Measurements from ENCODE around the gene ANKFY1. TPM values are rescaled to one million over a fixed set of nuclear protein-coding genes. Genes with fewer than 3 reads are reported as not detected.
A peak's percentile ranks its signal among the peaks of the same experiment; 100 is the strongest.
"Not testable (repeated sequence)": the region's sequence is repeated elsewhere in the genome, so short reads cannot be mapped to it uniquely, and the experiment has no call there.

Gene ANKFY1
- total RNA-seq, 1 donor from 2014 or later: 51.9 TPM

DNA sequence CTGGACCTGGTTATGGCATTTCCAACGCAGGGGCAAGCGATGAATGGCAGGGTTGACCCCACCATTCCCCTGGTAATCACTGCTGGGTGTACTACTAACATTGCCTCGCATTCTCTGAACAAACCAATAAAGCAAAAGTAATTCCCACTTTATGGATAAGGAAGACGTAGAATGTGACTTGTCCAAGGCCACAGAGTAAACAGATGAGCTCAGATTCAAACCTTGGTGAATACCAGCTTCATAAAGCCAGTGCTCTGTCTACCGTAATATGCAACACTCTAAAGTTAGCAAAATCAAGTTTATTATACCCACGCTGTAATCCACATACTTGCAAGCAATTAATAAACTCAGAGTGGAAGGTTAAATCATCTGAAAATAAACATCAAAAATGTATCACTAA lies 59.6 kb downstream of the ANKFY1 start:
- Mint-ChIP-seq H3K36me3 (ENCODE audit: low read depth) (peaks cover 56% of the 10 kb centered on the region), H3K4me3 (ENCODE audit: low read depth) (no peak overlapping the region), H3K4me1 (ENCODE audit: low read depth) (peaks cover 19% of the 10 kb centered on the region), H3K27ac (no peak overlapping the region), H3K9me3 (no peaks in the 10 kb centered on the region), H3K27me3 (ENCODE audit: low read depth) (no peaks in the 10 kb centered on the region)
- intact Hi-C loops (cut with micrococcal nuclease): no loop called here
- no peak for DNase-seq (ENCODE audit: low spot score)

DNA sequence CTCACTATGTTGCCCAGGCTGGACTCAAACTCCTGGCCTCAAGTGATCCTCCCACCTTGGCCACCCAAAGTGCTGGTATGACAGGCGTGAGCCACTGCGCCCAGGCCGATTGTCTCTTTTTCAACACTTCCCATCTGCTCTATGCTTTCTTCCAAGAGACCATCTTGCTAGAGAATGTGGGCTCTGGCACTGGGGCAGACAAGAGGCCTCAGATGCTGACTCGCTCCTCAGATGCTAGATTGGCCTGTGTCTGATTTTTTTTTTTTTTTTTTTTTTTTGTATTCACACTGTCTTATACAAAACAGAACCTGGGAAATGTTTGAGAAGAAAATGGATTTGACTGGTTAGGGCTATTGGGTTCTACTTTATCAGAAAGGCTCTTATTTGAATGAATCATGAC lies 62.6 kb downstream of the ANKFY1 start:
- Mint-ChIP-seq H3K9me3 (no peaks in the 10 kb centered on the region), H3K27me3 (ENCODE audit: low read depth) (no peaks in the 10 kb centered on the region), H3K4me3 (ENCODE audit: low read depth) (no peak overlapping the region), H3K36me3 (ENCODE audit: low read depth) (peaks cover 46% of the 10 kb centered on the region), H3K4me1 (ENCODE audit: low read depth) (peaks cover under 1% of the 10 kb centered on the region), H3K27ac (no peak overlapping the region)
- DNase-seq (ENCODE audit: low spot score): no peak
- intact Hi-C loops (cut with micrococcal nuclease): loop anchor here (2.0 kb wide), 1 partner anchor 24 kb away; no protein-coding TSS in a partner anchor

DNA sequence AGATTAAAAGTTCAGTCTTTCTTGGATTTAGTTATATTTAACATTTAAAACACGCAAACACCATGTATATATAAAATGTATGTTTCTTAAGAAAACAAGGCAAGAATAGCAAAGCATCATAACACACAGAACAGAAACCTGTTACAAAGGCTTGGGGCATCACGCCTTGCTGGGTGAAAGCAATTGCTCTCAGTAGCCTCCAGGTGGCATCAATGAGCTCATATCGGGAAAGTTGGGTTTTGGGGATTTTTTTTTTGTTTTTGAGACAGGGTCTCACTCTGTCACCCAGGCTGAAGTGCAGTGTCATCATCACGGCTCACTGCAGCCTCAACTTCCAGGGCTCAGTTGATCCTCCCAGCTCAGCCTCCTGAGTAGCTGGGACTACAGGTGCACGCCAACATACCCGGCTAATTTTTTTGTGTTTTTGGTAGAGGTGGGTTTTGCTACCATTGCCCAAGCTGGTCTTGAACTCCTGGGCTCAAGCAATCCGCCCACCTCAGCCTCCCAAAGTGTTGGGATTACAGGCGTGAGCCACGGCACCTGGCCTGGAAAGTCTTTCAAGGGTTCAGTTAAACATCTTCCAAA lies 63.9 kb downstream of the ANKFY1 start:
- no peak for DNase-seq (ENCODE audit: low spot score)
- Mint-ChIP-seq H3K4me3 (ENCODE audit: low read depth) (no peak overlapping the region), H3K27me3 (ENCODE audit: low read depth) (no peaks in the 10 kb centered on the region), H3K4me1 (ENCODE audit: low read depth) (peaks cover 7% of the 10 kb centered on the region), H3K9me3 (no peaks in the 10 kb centered on the region), H3K36me3 (ENCODE audit: low read depth) (peaks cover 51% of the 10 kb centered on the region), H3K27ac (no peak overlapping the region)
- intact Hi-C loops (cut with micrococcal nuclease): loop anchor here (1.0 to 2.0 kb wide), 2 partner anchors 23 to 213 kb away; no protein-coding TSS in a partner anchor

DNA sequence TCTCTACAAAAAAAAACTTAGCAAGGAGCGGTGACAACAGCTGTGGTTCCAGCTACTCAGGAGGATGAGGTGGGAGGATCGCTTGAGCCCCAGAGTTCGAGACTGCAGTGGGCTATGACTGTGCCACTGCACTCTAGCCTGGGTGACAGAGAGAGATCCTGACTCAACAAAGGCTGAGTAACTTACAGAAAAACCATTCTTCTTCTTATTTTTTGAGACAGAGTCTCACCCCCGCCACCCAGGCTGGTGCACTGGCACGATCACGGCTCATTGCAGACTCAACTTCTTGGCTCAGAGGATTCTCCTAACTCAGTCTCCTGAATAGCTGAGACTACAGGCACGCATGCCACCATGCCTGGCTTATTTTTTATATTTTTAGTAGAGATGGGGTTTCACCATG lies 64.8 kb downstream of the ANKFY1 start:
- Mint-ChIP-seq H3K36me3 (ENCODE audit: low read depth) (peaks cover 51% of the 10 kb centered on the region), H3K9me3 (no peaks in the 10 kb centered on the region), H3K4me3 (ENCODE audit: low read depth) (no peak overlapping the region), H3K4me1 (ENCODE audit: low read depth) (peaks cover 7% of the 10 kb centered on the region), H3K27ac (no peak overlapping the region), H3K27me3 (ENCODE audit: low read depth) (no peaks in the 10 kb centered on the region)
- intact Hi-C loops (cut with micrococcal nuclease): no loop called here
- DNase-seq (ENCODE audit: low spot score): no peak

DNA sequence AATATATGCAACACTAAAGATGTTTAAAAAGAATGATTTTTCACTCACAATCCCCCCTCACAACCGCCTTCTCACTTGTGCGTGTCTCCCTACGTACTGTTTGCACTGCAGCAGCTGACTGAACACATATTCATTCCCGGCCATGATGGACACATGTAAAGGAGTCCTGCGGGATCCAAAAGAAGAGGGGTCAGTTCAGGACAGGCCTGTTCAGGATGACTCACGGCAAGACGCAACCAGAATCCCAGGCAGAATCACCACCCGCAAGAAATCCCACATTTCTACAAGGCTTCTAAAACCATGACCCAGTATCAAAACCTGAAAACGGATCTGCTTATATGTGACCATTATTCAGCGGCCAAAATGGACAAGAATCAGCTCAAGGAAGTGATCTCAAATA lies 68.5 kb downstream of the ANKFY1 start:
- Mint-ChIP-seq H3K27me3 (ENCODE audit: low read depth) (no peaks in the 10 kb centered on the region), H3K27ac (peak overlapping the region; percentile 2), H3K4me1 (ENCODE audit: low read depth) (peaks cover 7% of the 10 kb centered on the region), H3K9me3 (no peaks in the 10 kb centered on the region), H3K36me3 (ENCODE audit: low read depth) (peaks cover 39% of the 10 kb centered on the region), H3K4me3 (ENCODE audit: low read depth) (no peak overlapping the region)
- DNase-seq (ENCODE audit: low spot score): no peak
- intact Hi-C loops (cut with micrococcal nuclease): no loop called here

DNA sequence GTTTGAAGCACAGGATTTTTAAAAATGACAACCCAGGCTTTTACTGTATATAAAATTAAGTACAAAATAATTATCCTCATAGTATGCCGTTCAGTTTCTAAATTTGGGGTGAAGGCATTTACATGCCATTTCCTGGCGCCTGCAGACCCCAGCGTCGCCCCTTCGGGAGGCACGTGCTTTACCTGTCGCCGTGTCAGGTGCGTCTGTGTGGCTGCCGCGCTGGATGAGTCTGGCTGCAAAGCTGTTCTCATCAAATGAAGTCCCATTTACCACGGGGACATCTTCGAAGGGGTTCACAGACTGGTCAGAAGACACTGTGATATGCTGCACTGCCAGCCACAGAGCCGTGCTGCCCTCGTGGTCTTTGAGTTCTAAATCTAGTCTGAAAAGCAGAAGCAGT lies 69.0 kb downstream of the ANKFY1 start:
- intact Hi-C loops (cut with micrococcal nuclease): no loop called here
- no peak for DNase-seq (ENCODE audit: low spot score)
- Mint-ChIP-seq H3K27me3 (ENCODE audit: low read depth) (no peaks in the 10 kb centered on the region), H3K4me3 (ENCODE audit: low read depth) (no peak overlapping the region), H3K36me3 (ENCODE audit: low read depth) (peaks cover 42% of the 10 kb centered on the region), H3K27ac (no peak overlapping the region), H3K9me3 (no peaks in the 10 kb centered on the region), H3K4me1 (ENCODE audit: low read depth) (peaks cover 7% of the 10 kb centered on the region)

DNA sequence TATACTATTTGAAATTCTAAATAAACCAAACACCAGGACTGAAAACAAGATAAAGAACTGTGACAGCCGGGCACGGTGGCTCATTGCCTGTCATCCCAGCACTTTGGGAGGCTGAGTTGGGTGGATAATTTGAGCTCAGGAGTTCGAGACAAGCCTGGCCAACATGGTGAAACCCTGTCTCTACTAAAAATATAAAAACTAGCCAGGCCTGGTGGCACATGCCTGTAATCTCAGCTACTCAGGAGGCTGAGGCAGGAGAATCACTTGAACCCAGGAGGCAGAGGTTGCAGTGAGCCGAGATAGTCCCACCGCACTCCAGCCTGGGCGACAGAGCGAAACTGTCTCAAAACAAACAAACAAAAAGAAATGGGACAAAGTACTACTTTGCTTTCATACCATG lies 73.0 kb downstream of the ANKFY1 start:
- peaks cover 56% of the 10 kb centered on the region for H3K36me3 Mint-ChIP-seq (ENCODE audit: low read depth)
- intact Hi-C loops (cut with micrococcal nuclease); DNase-seq (ENCODE audit: low spot score); H3K9me3 Mint-ChIP-seq; H3K4me1 Mint-ChIP-seq (ENCODE audit: low read depth); H3K4me3 Mint-ChIP-seq (ENCODE audit: low read depth); H3K27me3 Mint-ChIP-seq (ENCODE audit: low read depth); H3K27ac Mint-ChIP-seq: not testable (repeated sequence)

DNA sequence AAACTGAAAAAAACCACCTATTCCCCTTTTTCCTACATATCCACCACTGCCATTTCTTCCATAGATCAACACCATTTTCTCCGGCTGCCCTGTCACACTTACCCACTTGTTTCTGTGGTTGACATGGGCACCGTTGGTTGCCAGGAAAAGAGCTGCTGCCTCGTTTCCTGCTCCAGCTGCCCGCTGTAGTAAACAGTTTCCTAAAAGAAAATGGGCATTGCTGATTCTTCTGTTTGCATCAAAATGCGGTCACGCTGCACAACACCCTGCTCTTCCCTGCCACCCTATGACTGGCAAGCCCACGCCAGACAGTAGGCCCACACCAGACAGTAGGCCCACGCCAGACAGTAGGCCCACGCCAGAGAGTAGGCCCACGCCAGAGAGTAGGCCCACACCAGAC lies 74.5 kb downstream of the ANKFY1 start:
- Mint-ChIP-seq H3K27ac (no peak overlapping the region), H3K27me3 (ENCODE audit: low read depth) (no peaks in the 10 kb centered on the region), H3K9me3 (no peaks in the 10 kb centered on the region), H3K4me3 (ENCODE audit: low read depth) (no peak overlapping the region), H3K36me3 (ENCODE audit: low read depth) (peaks cover 43% of the 10 kb centered on the region), H3K4me1 (ENCODE audit: low read depth) (peaks cover 3% of the 10 kb centered on the region)
- no peak for DNase-seq (ENCODE audit: low spot score)
- intact Hi-C loops (cut with micrococcal nuclease): no loop called here

DNA sequence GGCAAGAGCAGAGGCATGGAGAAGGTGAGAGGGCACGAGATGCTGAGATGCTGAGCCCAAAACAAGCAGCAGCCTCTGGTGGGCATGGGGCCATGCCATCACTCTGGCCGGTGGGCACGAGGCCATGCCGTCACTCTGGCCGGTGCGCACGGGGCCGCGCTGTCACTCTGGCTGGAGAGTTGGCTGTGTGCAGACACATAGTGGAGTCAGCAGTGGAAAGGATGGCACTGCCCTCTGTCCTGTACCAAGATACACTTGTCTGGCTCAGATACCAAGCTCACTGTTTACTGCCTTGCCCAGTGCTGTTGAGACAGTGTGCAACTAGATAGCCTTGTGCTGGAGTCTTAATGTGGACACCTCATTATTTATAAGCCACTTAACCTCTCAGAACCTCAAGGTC lies 75.7 kb downstream of the ANKFY1 start:
- Mint-ChIP-seq H3K36me3 (ENCODE audit: low read depth) (peaks cover 53% of the 10 kb centered on the region), H3K9me3 (no peaks in the 10 kb centered on the region), H3K27me3 (ENCODE audit: low read depth) (no peaks in the 10 kb centered on the region), H3K27ac (no peak overlapping the region), H3K4me3 (ENCODE audit: low read depth) (no peak overlapping the region), H3K4me1 (ENCODE audit: low read depth) (peaks cover 3% of the 10 kb centered on the region)
- intact Hi-C loops (cut with micrococcal nuclease): no loop called here
- no peak for DNase-seq (ENCODE audit: low spot score)

DNA sequence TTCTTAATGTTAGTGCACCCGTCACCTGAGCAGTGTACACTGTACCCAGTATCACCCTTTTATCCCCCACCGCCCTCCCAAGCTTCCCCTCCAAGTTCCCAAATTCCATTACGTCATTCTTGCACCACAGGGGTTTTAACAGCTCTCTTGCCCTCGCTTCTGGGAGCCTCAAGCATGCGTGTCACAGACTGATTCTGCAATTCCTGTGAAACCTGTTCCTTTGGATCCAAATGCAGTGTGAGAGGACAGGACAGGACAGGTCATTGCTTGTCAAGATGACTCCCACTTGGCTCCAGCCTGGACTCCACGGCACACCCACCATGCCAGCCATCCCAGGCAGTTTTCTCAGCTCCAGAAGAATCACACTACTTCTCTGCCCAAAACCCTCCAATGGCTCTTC lies 76.7 kb downstream of the ANKFY1 start:
- H3K27me3 Mint-ChIP-seq (ENCODE audit: low read depth): no peaks in the 10 kb centered on the region
- no peaks in the 10 kb centered on the region for H3K9me3 Mint-ChIP-seq
- no peak overlapping the region for H3K4me3 Mint-ChIP-seq (ENCODE audit: low read depth)
- intact Hi-C loops (cut with micrococcal nuclease): no loop called here
- H3K36me3 Mint-ChIP-seq (ENCODE audit: low read depth): peaks cover 61% of the 10 kb centered on the region
- DNase-seq (ENCODE audit: low spot score): no peak
- no peak overlapping the region for H3K27ac Mint-ChIP-seq
- peaks cover 3% of the 10 kb centered on the region for H3K4me1 Mint-ChIP-seq (ENCODE audit: low read depth)

DNA sequence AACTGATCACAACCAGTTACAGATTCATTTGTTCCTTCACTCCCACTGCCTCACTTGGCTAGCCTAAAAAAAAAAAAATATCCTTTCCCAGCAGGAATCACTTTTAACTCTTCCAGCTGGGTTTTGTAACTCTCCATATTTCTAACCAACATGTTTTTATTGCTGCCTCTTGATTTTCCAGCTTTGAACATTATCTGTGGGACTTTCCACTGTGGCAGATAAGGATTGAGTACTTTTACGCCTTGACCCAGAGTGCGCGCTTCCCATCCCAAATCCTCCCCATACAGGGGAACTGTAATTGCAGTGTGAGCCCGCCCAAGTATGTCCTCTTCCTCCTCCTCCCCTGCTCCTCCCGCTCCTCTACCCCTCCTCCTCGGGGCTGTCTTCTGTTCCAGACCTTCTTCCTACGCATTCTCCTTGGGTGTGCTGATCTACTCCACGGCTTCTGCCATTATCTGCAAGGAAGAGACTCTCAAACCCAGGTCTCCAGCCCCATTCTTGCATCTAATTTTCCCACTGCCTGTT lies 77.4 kb downstream of the ANKFY1 start:
- H3K9me3 Mint-ChIP-seq: no peaks in the 10 kb centered on the region
- no peak overlapping the region for H3K27ac Mint-ChIP-seq
- intact Hi-C loops (cut with micrococcal nuclease): no loop called here
- no peak overlapping the region for H3K4me3 Mint-ChIP-seq (ENCODE audit: low read depth)
- no peak for DNase-seq (ENCODE audit: low spot score)
- no peaks in the 10 kb centered on the region for H3K27me3 Mint-ChIP-seq (ENCODE audit: low read depth)
- H3K4me1 Mint-ChIP-seq (ENCODE audit: low read depth): peaks cover 3% of the 10 kb centered on the region
- peaks cover 67% of the 10 kb centered on the region for H3K36me3 Mint-ChIP-seq (ENCODE audit: low read depth)

DNA sequence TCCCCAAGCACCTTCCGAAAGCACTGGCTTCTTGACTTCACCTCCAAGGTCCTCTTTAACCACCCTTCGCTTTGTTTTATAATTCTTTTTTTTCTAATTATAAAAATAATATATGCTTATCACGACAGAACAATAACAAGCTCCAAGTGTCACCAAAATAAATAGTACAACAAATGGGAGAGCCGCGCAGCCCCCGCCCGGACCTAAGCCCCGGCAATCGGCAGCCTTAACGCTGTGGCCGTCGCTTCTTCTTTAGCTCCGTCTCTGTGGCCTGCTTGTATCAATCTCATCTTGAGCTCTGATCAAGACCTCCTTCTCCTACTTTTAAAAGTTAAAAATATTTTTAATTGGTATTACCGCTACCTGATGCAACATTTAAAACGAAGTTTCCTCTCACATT lies 78.1 kb downstream of the ANKFY1 start:
- H3K4me3 Mint-ChIP-seq (ENCODE audit: low read depth): no peak overlapping the region
- intact Hi-C loops (cut with micrococcal nuclease): no loop called here
- no peaks in the 10 kb centered on the region for H3K9me3 Mint-ChIP-seq
- H3K27ac Mint-ChIP-seq: no peak overlapping the region
- DNase-seq (ENCODE audit: low spot score): no peak
- peaks cover 71% of the 10 kb centered on the region for H3K36me3 Mint-ChIP-seq (ENCODE audit: low read depth)
- H3K27me3 Mint-ChIP-seq (ENCODE audit: low read depth): no peaks in the 10 kb centered on the region
- peaks cover 3% of the 10 kb centered on the region for H3K4me1 Mint-ChIP-seq (ENCODE audit: low read depth)

DNA sequence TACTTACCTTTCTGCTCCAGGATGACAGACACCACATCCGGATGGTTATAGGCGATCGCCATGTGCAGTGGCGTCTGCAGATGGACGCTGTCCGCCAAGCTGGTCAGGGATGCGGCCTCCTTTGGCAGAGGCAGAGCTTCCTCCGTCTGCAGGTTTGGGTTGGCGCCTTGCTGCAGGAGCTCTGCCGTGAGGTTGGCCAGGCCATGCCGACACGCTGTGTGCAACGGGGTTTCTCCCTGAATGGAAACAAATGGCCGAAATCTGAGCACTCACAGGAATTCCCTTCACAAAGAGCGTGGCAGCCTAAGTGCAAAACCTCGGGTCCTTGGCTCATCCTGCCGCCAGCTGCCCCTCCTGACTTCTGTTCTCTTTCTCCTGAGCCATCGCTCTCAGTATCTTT lies 79.0 kb downstream of the ANKFY1 start:
- DNase-seq (ENCODE audit: low spot score): no peak
- no peak overlapping the region for H3K27ac Mint-ChIP-seq
- H3K4me1 Mint-ChIP-seq (ENCODE audit: low read depth): peaks cover 3% of the 10 kb centered on the region
- no peaks in the 10 kb centered on the region for H3K27me3 Mint-ChIP-seq (ENCODE audit: low read depth)
- no peak overlapping the region for H3K4me3 Mint-ChIP-seq (ENCODE audit: low read depth)
- H3K9me3 Mint-ChIP-seq: no peaks in the 10 kb centered on the region
- intact Hi-C loops (cut with micrococcal nuclease): no loop called here
- peaks cover 69% of the 10 kb centered on the region for H3K36me3 Mint-ChIP-seq (ENCODE audit: low read depth)

DNA sequence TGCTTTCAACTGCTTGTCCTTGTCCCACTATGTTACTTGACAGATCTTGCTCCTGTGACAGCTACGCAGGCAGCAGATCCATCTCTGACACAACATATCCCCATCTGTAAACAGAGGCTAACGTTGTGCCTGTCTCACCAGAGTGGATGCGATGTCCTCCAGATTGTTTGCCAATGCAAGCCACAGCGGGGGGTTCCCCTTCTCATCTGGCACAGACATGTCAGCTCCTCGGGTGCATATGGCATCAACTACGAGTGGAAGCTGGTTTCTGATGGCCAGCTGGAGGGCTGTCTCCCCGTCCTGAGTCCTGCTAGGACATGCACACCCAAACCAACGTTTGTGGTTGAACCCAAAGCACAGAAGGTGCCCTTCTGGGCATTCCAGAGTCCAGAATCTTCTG lies 81.7 kb downstream of the ANKFY1 start:
- H3K27ac Mint-ChIP-seq: no peak overlapping the region
- no peaks in the 10 kb centered on the region for H3K9me3 Mint-ChIP-seq
- H3K4me1 Mint-ChIP-seq (ENCODE audit: low read depth): peaks cover 13% of the 10 kb centered on the region
- intact Hi-C loops (cut with micrococcal nuclease): no loop called here
- H3K36me3 Mint-ChIP-seq (ENCODE audit: low read depth): peaks cover 74% of the 10 kb centered on the region
- no peaks in the 10 kb centered on the region for H3K27me3 Mint-ChIP-seq (ENCODE audit: low read depth)
- no peak for DNase-seq (ENCODE audit: low spot score)
- H3K4me3 Mint-ChIP-seq (ENCODE audit: low read depth): no peak overlapping the region
